8988T (cell line): ENCODE data around the gene ZRSR2.
A peak's percentile ranks its signal among the peaks of the same experiment; 100 is the strongest.

ENCODE experiments used
- DNase-seq: peaks from one replicate; pipeline ENCODE4 v3.0.0; 2011

The ZRSR2 gene

DNA sequence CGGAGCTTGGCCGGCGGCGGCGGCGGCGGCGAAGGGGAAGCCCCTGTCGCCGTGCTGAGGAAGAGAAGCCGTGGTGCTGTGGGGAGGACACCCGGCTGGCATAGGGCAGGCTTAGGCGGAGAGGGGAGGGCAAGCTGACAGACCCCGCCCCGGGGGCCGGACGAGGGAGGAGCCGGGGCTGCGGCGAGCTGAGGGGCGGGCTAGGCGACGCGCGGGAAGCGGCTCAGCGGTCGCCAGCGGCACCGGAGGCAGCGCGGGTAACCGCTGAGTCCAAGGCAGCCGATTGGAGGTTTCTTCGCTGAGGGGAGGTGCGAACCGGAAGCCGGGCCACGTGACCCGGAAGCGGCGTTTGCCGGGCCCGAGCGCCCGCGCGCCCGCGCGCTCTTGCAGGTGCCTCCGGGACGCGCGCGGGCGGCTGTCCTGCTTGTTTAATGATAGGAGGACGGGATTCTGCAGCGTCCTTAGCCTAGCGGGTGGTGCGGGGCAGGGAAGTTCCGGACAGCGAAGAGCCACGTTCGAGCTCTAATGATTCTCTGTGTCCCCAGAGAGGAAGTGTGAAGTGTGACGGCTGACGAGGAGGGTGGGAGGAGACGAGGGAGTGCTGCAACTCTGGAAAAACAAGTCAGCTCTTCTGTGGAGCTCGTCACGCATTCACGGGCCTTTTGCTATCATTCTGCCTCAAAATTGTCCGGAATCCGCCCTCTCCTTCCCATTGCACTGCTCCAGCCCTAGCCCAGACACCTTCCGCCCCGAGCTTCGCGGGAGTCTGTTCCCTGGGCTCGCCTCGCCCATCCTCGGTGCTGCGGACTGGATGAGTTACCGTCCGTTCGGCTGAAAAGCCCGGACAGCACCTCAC is 64.7 kb downstream of the ZRSR2 start, which contains the start of gene AP1S2:
AP1S2 (minus strand) TSS at position 102 of the 856 bp plus-strand sequence. CDS start 2,289 bp downstream, outside the sequence.
- peak; percentile 75 for DNase-seq

DNA sequence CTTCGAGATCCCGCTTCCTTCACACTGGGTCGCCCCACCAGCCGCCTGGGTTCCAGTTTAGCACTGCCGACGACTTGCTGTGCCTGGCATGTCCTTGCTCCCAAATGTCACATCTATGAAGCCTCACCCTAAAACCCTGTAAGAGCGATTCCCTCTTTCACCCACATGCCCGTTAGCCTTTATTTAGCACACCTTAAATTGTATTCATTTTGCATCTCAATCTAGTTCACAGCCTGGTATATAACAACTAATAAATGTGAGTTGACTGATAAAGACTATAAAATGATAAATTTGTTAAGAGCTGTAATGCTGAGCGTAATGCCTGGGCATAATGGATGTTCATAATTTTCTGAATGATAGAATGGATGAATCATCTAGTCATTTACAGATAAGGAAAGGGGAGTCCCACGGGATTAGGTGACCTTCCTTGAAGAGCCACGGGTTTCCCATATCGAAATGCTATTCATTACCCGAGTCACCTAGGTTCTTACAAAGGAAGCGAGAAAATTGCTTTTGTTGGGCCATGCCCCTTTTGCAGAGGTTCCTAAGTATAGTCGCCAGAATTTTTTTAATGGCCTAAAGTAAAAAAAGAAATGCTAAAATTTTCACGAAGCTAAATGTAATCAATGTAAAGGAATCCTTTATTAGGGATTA is 65.4 kb downstream of the ZRSR2 start:
- DNase-seq, result no peak

DNA sequence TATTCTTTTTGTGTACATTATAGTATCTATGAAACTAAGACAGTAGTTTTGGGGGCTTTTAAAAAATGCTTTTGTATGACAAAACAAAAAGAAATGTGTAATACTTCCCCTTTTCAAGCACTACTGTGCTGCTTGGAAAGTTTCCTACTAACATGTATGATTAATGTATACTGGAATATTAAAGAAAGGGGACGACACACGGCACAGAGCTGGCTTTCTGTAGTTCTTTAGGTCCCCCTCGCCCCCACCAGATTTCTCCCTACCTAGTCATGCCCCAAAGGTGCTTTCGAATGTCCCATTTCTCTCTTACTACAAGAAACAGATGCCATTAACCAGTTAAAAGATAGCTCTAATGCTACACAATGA is 65.9 kb downstream of the ZRSR2 start:
- no peak for DNase-seq

DNA sequence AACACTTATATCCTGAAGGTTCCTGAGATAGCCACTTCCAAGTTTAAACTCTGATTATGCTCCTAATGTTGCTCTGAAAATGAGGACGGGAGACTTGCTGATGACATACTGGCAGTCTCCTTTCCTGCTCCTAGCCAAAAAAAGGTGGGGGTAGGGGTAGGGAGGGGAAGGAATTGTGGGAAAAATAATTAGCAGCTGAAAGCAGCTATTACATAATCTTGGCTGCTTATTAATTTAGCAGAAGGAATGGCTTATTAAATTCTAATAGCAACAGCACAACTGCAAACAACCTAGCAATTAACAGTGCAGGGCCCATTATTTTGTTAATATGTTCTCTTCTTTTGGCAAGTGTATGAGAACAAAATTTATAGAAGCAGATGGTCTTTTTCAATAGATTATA is 66.4 kb downstream of the ZRSR2 start:
- DNase-seq, result no peak

DNA sequence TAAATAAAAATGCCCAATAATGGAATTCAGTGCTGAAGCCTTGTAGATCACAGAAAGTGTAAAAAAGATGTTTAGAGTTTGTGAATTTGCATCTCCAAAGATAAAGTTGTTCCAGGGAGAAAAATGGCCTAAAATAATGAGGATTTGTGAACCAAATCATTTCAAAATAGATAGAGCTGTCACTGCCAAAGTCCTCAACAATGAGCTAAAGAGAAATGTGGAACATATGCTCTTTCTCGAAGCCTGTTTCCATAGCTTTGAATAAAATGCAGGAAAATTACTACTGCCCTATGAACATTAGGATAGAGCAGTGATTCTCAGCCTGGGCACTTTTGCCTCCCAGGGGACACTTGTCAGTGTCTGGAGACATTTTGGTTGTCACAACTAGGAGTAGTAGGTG is 67.8 kb downstream of the ZRSR2 start:
- DNase-seq, result no peak

DNA sequence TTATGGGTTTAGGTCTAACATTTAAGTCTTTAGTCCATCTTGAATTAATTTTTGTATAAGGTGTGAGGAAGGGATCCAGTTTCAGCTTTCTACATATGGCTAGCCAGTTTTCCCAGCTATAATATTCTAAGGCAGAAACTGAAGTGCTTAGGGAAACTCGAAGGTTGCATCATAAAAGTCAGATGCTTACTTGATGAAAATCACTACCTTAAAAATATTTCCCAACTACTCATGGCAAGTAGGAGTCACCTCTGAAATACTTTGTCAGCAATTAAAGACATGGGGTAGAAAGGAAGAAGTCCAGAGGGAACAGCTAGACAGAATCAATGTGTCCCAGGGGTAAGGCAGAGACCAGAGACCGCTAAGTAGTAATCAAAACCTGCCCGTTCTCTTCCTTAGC is 70.6 kb downstream of the ZRSR2 start:
- no peak for DNase-seq

DNA sequence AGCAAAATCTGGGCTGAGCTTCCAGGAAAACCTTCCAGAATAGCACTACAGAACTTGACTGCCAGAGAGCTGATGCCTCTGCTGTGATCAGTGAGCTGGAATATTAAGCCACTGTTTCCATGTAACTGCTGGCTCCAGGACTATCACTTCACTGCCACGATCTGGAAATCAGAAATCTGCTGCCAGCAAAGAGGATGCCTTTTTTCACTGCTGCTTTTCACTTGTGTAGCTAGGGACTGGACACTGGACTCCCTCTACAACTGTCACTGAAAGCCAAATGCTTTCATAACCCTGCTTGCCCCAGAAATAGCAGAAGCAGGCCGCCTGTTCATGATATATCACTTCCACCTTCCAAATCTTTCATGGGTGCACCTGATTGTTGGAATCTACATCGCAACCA is 73.7 kb downstream of the ZRSR2 start:
- no peak for DNase-seq

DNA sequence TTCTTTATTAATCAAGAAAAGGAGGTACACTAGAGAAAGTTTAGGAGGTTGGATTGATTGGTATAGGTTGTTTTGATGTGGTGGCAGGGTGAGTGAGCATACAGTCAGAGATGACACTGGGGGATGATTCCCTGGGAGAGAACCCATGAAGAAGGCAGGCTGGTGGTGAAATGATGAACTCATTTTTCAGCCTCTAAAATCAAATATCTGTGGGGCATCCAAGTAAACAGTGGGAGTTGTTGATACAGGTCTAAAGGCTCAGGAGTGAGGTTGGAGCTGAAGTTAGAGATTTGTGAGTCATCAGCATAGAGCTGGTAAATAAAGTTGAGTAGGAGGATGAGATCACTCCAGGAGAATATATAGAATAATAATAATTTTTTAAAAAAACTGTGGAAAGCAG is 74.3 kb downstream of the ZRSR2 start:
- no peak for DNase-seq

DNA sequence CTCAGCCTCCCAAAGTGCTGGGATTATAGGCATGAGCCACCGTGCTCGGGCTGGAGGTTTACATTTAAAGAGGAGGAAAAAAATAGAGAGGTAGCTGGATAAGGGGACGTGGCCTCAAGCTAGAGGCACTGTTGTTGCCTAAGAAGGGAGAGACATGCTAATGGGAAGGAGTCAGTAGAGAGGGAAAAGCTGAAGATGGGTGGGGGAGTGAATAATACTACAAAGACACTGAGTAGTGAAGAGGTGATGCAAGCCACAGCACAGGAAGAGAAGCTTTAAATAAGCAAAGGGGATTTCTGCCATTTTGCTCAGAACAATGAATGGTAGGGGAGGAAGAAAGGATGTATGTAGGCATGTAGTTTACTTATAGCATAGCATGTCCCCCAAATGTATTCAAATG is 75.9 kb downstream of the ZRSR2 start:
- DNase-seq, result no peak

DNA sequence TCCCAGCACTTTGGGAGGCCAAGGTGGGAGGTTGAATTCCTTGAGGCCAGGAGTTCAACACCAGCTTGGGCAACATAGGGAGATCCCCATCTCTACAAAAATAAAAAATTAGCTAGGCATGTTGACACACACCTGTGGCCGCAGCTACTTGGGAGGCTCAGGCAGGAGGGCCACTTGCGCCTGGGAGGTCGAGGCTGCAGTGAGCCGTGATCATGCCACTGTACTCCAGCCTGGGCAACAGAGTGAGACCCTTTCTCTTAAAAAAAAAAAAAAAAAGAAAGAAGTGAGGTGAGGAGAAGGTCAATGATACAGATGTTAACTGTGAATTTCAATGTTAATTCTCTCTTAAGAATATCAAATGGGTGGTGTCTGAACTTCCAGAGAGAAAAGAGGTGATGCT is 79.4 kb downstream of the ZRSR2 start:
- DNase-seq, result no peak

DNA sequence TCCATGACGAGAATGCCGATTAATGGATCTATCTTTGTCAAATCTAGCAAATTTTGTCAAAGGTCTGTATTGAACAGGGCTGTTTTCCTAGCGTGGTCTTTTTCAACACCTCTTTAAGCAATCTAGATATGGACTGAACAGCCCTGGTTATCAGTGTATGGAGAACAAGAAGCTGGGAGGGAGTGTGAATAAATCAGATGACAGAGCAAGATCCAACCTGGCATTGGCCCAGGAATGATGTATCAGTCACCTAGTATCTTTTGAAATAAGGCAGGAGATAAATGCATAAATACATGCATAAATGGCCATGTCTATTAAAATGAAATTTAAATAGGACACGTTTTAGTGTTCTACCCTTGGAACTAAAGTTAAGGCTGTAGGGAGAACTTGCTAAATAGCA is 80.0 kb downstream of the ZRSR2 start:
- DNase-seq, result no peak
